T-helper 2 cell treated with Interferon-gamma antibody and Interleukin-4, amounts not matched to agents 100 ng/mL and 5 ng/mL, for 36 hours (primary cell): Measurements from ENCODE around the gene CTNNB1. TPM values are rescaled to one million over a fixed set of nuclear protein-coding genes. Genes with fewer than 3 reads are reported as not detected.

Source experiments
- intact Hi-C: fragments of 100-400 bp; cut with micrococcal nuclease; formaldehyde crosslinking; loops from one replicate; pipeline ENCODE4 v1.15.1; 2023
- total RNA-seq: library from RNA; stranded (reverse); gene quantifications from 2 replicates; pipeline ENCODE4 v1.2.3, GENCODE V29; 2022

CTNNB1 gene
- total RNA-seq, 1 donor from 2014 or later, result 130 TPM

DNA sequence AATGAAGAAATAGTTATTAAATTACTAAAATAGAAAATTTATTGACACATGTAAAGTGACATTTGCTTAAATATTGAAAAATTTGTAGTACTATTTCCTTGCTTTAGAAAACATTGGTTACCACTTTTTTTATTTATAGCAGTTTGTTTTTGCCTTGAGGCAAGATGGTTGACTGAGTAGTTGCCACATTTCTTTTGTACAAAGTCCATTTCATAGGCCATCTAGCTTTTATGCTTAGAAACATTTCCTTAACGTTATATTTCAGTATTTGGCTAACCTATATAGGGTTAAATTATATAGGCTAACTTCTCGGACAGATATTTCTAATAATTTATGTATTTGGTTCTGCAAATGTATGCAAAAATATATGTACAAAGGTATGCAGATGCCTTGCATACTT, 17.1 kb downstream of the CTNNB1 start:
- intact Hi-C loops, result no loop called here

DNA sequence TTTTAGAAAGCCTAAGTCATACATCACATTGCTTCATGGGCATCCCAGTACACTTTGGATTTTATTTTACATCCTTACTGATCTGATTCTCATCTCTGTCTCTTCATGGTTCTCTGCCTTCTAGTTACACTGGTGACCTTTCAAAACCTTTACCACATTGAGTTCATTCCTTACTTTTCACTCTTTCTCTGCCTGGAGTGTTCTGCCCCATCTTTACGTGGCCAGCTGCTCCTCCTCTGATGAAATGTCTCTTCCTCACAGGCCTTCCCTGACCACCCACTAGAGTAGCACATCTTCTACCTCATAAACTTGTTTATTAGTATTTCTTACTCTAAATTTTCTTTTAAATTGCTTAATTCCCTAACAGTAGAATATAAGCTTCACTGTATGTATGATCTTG, 17.7 kb downstream of the CTNNB1 start:
- intact Hi-C loops, result no loop called here

DNA sequence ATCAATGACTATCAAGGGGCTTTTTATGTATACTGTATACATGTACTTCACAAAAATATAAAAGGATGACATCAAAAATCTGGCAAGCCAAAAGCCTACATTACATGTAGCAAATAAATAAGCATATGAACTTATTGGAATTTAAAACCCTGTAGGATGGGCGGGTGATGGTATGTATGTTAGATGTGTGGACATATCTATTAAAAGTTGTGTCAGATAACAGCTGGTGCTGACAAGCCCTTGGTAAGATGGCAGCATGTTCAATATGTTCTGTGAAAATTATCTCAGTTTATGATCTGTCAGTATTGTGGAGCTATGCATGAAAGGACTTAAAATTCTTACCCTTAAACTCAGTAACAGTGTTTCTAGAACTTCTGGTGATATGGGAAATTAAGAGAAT, 20.1 kb downstream of the CTNNB1 start:
- intact Hi-C loops, result no loop called here

DNA sequence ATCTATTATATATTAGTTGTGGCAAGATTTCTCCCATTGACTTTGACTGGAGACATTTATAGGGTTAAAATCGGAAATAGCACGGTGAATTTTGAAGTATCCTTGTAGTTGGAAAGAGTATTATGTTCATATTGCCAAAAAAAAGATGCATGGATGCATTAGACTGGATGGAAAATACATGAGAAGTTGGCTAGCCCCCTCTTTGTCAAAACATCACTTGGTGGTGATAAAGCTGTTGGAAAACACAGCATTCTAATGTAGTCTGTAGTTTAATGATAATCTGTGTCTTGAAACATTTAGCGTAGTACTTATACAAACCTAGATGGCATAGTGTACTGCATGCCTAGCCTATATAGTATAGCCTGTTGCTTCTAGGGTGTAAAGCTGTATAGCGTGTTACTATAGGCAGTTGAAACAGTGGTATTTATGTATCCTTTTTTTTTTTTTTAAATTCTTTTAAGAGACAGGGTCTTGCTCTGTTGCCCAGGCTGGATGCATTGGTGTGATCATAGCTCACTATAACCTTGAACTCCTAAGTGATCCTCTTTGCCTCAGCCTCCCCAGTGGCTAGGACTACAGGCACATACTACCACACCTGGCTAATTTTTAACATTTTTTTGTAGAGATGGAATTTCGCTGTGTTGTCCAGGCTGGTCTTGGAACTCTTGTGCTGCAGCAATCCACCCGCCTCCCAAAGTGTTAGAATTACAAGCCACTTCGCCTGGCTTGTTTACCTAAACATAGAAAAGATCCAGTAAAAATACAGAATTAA, 21.8 kb downstream of the CTNNB1 start:
- intact Hi-C loops, result no loop called here

DNA sequence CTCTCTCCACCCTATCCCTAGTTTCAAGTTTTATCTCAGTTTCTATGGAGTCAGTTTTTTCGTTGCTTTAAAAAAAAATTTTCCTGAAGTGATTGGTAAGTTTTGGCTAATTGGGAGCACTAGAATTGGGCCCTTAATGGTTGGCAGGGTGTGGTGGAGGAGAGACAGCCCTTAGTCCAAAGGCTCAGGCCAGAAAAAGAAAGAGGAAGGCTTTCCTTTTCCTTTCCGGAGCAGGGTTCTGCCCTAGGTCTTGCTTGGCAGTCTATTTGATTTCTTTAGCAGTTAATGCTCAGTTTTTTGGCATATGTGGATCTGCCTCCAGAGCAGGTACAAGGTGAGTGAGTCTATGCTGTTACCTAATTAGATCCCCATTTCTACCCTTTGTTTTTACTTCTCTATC, 22.7 kb downstream of the CTNNB1 start:
- intact Hi-C loops, result no loop called here

DNA sequence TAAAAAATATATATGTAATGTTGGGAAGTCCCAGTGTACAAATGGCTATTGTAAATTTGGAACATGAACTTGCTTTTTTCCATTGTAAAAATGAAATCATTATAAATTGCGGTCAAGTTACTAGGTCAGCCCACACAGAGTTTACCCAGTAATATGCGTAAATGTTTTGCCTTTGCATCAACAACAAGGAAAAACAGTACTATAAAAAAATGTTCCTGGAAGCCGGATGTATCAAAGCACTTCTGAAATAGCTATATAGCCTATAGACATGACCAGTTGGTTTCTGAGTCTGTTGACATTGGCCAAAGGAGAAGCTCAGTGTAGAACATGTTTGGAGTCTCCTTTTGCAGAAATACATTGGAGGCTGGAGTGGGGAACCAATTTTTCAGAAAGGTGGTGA, 23.2 kb downstream of the CTNNB1 start:
- intact Hi-C loops, result no loop called here

DNA sequence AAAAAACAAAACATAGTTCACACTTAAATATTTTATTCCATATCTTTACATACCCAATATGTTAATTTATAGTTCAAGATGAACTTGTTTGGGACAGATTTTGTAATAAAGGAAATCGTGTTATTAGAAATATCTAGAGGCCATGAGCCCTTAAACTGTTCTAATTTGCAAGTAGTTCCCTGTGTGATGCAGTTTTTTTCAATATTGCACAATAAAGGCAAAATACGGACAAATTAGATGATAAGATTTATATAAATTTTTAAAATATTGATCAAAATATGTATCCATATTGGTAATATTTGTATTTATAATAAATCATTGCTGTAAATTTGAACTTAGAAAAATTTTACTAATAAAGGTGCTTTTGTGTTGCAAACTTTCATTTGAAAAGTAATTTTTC, 23.8 kb downstream of the CTNNB1 start:
- intact Hi-C loops, result no loop called here

DNA sequence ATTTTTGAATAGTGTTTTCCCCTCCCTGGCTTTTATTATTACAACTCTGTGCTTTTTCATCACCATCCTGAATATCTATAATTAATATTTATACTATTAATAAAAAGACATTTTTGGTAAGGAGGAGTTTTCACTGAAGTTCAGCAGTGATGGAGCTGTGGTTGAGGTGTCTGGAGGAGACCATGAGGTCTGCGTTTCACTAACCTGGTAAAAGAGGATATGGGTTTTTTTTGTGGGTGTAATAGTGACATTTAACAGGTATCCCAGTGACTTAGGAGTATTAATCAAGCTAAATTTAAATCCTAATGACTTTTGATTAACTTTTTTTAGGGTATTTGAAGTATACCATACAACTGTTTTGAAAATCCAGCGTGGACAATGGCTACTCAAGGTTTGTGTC, 24.4 kb downstream of the CTNNB1 start:
- intact Hi-C loops, result no loop called here

DNA sequence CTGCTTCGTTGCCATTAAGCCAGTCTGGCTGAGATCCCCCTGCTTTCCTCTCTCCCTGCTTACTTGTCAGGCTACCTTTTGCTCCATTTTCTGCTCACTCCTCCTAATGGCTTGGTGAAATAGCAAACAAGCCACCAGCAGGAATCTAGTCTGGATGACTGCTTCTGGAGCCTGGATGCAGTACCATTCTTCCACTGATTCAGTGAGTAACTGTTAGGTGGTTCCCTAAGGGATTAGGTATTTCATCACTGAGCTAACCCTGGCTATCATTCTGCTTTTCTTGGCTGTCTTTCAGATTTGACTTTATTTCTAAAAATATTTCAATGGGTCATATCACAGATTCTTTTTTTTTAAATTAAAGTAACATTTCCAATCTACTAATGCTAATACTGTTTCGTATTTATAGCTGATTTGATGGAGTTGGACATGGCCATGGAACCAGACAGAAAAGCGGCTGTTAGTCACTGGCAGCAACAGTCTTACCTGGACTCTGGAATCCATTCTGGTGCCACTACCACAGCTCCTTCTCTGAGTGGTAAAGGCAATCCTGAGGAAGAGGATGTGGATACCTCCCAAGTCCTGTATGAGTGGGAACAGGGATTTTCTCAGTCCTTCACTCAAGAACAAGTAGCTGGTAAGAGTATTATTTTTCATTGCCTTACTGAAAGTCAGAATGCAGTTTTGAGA, 25.0 kb downstream of the CTNNB1 start:
- intact Hi-C loops, result no loop called here

DNA sequence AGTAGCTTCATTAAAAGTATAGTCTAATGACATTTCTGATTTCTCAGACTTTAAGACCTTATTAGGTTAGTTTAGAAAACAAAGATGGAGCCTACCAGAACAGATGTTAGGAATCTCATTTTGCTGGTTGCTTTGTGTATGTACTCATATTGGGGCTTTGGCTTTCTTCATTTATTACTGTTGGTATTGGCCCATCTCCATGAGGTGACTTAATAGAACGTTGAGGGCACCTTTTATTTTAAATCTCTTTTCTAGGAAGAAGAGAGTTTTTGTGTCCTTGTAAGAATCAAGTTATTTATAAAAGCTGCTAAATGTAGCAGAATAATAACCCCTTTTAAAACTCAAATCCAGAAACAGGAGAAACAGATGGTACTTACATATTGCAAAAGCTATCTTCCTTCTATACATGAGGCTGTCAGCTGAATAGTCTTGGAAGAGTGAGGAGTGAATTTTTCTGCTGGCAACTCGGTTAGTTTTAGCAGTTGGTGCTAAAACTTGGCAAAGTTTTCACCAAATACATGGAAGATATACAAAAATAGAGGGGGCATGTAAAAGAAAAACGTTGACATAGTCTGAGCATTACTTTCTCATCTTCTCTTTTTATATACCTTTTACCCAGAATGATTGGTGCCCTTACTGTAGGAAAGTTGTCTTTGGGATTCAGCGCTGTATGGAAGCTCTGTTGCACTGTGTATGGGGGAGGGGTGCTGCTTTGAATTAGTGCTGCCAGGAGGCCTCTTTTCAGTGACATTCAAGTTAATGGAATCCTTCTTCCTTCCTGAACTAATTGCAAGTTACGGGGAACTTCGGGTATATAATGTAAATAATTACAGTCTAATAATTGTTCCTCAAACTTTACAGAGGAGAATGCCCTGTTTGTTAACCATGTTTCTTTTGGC, 35.8 kb downstream of the CTNNB1 start:
- intact Hi-C loops, result loop anchor here (5.0 kb wide), 1 partner anchor 33 kb away; no protein-coding TSS in a partner anchor

DNA sequence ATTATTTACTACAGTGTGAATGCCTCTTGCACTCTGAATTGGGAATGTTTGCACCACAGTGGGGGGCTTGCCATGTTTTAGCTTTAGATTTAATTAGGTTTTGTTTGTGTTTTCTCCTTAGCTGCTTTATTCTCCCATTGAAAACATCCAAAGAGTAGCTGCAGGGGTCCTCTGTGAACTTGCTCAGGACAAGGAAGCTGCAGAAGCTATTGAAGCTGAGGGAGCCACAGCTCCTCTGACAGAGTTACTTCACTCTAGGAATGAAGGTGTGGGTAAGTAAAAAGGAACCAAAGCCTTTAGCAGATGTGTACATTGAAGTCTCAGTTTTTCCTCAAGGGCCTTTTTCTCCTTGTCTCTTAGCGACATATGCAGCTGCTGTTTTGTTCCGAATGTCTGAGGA, 36.9 kb downstream of the CTNNB1 start:
- intact Hi-C loops, result loop anchor here (5.0 kb wide), 1 partner anchor 34 kb away; no protein-coding TSS in a partner anchor

DNA sequence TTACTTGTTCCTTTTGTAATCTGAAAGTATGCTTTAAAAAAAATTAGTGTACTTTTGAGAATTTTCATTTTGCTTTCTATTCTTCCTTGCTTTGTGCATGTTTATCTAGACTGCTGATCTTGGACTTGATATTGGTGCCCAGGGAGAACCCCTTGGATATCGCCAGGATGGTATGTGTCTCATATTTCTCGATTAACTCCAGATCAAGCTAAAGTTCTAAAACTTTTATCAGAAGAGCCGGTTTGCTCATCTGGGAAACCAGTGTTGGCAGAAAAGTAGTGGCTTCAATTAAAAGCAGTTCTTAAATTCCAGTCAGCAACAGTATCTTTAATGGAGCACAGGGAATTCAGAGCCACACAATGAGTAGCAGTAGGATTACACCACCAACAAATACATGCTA, 38.6 kb downstream of the CTNNB1 start:
- intact Hi-C loops, result loop anchor here (5.0 kb wide), 1 partner anchor 36 kb away; no protein-coding TSS in a partner anchor

DNA sequence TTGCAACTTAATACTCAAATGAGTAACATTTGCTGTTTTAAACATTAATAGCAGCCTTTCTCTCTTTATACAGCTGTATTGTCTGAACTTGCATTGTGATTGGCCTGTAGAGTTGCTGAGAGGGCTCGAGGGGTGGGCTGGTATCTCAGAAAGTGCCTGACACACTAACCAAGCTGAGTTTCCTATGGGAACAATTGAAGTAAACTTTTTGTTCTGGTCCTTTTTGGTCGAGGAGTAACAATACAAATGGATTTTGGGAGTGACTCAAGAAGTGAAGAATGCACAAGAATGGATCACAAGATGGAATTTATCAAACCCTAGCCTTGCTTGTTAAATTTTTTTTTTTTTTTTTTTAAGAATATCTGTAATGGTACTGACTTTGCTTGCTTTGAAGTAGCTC, 40.3 kb downstream of the CTNNB1 start:
- intact Hi-C loops, result loop anchor here (5.0 kb wide), 1 partner anchor 37 kb away; no protein-coding TSS in a partner anchor

DNA sequence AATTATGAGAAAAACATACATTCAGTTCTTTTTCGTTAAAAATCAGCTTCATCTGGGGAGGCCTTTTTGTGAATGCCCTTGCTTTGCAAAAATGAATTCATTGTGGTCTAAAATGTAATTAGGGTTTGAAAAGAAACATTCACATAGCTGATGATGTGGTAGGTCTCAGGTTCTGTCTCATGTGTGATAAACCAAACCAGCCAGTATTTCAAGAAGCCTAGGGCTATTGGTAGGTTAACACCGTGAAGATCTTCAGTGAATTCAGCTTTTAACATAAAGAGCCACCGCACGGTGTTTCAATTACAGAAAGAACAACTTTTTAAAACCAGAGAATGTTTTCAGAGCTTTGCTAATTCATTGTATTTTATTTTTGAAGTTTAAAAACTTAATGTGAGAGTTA, 41.9 kb downstream of the CTNNB1 start:
- intact Hi-C loops, result no loop called here

DNA sequence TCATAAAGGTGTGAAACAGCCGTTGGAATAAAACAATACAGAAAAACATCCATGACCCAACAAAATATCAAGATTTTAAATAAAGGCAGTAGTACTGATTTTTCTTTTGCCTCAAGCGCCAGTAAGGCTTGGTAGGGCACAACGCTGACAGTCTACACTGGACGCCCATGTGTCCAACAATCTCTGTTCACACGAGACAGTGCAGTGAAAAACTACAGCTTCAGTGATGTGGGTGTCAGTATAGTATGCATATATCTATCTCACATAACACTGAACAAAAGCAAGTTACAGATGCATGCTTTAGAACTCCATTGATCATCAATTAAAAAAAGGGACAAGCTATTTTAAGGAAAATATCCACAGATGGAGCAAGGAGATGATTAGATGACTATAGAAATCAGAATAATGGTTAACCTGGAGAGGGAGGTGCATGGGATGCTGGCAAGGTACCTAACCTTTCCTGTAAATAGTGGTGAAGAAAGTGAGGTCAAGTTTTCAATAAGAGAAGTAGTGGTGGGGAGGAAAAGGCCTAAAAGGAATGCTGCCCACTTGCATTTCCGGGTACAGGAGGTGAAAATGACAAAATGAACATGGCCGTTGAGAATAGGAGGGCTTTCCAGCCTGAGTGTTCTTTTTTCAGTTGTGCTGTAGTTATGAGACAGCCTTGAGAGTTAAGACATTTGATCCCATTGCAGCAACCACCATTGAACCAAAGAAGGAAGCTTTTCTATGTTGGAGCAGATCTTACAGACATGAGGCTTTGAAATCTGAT, 42.7 kb downstream of the CTNNB1 start:
- intact Hi-C loops, result no loop called here

DNA sequence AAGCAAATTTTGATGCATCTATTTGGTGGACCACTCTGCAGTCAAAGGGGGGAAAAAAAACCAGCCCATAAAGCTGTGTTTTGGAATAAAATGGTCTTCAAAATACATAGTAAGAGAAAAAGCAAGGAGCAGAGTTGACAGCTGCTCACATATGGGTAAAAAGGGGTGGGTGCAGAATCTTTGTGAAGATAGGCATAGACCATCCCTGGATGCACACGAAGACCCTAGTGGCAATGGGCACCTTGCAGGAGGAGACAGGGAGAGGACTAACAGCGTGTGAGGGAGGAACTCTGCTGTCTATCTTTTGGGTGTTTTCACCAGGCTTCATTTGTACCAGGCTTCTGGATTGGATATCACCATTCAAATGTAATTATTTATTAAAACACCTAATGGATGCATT, 43.9 kb downstream of the CTNNB1 start:
- intact Hi-C loops, result no loop called here

DNA sequence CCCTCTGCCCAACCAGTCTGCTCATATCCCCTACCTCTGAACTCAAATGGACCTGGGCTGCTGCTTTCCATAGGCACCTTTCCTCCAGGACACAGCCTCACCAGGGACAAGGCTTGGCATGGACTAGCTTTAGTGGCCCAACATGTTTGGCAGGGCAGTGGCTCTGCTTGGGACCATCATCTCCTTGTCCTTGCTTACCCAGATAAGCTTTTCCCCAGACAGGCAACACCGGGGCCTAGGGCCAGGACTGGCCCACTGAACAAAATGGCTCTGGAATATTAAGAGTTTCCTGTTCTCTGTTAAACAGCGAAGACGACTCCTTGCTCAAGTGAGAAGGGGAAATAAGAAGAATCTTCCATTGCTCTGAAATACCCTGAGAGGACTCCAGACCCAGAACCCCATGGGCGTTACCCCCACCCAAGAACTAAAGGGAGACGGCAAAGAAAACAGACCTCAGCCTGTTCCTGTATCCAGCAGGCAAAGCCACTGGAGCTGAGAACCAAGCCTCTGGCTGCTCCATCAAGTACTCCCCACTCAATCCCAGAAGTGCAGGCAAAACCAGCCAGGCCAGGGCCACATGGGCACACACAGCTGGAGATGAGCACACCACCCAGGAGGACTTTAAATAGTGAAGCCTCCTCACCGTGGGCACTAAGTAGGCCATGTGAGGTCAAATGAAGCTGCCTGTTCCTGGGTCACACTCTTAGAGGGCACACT, 45.5 kb downstream of the CTNNB1 start:
- intact Hi-C loops, result no loop called here

DNA sequence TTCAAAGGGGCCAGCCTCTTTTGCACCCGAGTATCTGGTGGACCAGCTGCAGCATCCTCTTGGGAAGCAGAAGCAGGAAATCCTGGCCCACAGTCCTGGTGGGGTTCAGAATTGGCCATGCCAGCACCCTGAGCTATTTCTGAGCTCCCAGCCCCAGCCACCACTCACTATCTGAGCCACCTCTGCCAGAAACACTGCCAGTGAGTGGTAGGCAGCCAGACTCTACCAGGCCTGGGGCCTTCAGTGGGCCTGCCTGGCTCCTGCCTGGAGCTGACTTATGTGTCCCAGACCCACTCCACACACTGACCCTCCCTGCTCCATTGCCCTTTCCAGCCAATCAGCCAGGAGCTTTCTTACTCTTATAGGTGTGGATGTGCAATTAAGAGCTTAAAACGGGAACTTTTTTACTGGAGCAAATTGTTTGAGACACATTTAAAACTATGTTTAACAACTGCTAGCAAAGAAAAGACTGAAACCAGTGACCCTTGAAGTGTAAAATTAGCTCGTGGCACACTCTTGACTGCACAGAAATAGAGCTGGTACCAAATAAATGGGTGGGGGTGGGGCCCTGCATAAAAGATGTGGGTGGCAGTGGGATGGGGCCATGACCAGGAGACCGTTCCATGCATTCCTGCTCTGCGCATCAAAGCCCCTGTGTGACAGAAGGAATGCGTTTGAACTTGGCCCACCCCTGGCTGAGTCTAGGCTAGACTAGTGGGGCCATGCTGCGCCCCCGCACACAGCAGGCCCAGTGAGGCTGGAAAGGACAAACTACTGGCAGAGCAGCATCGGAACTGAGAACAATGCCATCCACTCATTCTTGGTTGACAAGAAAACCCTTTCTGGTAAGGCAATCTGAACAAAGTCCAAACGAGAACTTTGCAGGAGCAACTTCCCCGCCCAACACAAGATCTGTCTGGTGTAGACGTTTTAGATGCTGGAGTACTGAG, 48.0 kb downstream of the CTNNB1 start:
- intact Hi-C loops, result no loop called here

DNA sequence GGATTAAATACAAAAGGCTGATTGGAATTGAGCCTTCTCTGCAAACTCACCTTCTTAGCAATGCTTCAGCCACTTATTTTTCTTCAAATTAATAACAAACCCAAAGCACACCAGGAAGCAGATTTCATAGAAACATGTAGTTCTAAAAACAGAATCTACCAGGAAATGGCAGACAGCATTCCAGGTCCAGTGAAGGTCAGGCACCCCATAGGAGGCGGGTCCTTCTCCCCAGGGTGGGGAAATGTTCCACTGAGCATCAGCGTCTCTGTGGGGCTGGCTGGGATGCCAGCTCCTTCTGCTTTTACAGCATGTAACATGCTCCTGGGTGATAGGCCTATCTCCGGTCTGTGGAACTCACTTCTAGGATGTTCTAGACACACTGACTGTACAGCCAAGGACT, 49.2 kb downstream of the CTNNB1 start:
- intact Hi-C loops, result no loop called here
